ENCODE data around the gene IFT88.

DNA sequence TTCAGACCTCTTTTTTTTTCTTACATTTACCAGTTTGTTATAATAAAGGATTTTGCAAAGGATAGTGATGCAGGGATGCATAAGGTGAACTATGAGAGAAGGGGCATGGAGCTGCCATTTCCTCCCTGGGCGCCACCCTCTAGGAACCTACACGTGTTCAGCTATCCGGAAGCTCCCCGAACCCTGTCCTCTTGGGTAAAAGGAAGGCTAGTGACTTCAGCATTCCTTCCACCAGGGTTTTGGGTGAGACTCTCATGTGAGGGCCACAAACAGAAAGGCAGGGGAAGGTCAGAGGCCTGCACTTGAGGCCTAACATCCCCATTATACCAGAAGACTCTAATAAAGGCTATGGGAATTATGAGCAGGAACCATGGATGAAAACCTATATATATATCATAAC, 57.3 kb downstream of the IFT88 start:
- TF ChIP-seq, protein P1, sequence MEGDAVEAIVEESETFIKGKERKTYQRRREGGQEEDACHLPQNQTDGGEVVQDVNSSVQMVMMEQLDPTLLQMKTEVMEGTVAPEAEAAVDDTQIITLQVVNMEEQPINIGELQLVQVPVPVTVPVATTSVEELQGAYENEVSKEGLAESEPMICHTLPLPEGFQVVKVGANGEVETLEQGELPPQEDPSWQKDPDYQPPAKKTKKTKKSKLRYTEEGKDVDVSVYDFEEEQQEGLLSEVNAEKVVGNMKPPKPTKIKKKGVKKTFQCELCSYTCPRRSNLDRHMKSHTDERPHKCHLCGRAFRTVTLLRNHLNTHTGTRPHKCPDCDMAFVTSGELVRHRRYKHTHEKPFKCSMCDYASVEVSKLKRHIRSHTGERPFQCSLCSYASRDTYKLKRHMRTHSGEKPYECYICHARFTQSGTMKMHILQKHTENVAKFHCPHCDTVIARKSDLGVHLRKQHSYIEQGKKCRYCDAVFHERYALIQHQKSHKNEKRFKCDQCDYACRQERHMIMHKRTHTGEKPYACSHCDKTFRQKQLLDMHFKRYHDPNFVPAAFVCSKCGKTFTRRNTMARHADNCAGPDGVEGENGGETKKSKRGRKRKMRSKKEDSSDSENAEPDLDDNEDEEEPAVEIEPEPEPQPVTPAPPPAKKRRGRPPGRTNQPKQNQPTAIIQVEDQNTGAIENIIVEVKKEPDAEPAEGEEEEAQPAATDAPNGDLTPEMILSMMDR (conservative IDR thresholded peaks at IDR 0.05; ENCODE audit: low read depth, low read length), result no peak
- no peak for TF ChIP-seq EZH2 (IDR thresholded peaks at IDR 0.05; ENCODE audit: borderline replicate concordance, low read depth, low read length, poor library complexity, severe bottlenecking)
